Mammary epithelial cell (primary cell): ENCODE data around the gene ABCD3.

Experiments
- CTCF ChIP-seq, 2 donors: IDR thresholded peaks in 1 of 2; conservative IDR thresholded peaks in 1 of 2; 2 replicates each; pipeline ENCODE4 v1.5.1; 2011 to 2012; ENCODE audit warnings: inconsistent platforms in 2 of 2, low read length in 2 of 2, mild to moderate bottlenecking in 2 of 2, control low read depth in 1 of 2, low read depth in 1 of 2; ENCODE audit not compliant: insufficient read depth in 1 of 2; ENCODE audit errors: extremely low read depth in 1 of 2
- EZH2 ChIP-seq: IDR thresholded peaks from 2 replicates; pipeline ENCODE4 v1.6.1; 2012; ENCODE audit warnings: low read length, inconsistent platforms, borderline replicate concordance

- TF ChIP-seq EZH2, result no peak
- TF ChIP-seq CTCF (conservative IDR thresholded peaks at IDR 0.05 in 1 of 2, IDR thresholded peaks at IDR 0.05 in 1 of 2; ENCODE audit: extremely low read depth in 1 of 2, insufficient read depth in 1 of 2, low read depth in 1 of 2, low read length in 2 of 2), result no peak
Measured at GRCh38 chr1:94395748-94396309, 22.4 kb upstream of the ABCD3 start.
